ENCODE results near the gene F2RL3.

F2RL3 gene

GRCh38 chr19:16896146-16897028, 7.6 kb downstream of the F2RL3 start:
- DNase-seq: no peak

- no peak for DNase-seq
These were observed 8.4 kb downstream of the F2RL3 start for GRCh38 chr19:16897029-16897855.

- no peak for DNase-seq
These were observed 9.0 kb downstream of the F2RL3 start for GRCh38 chr19:16897856-16898161.

GRCh38 chr19:16898361-16899015, 9.7 kb downstream of the F2RL3 start:
- DNase-seq: no peak

GRCh38 chr19:16899566-16900075, 10.8 kb downstream of the F2RL3 start:
- no peak for DNase-seq

GRCh38 chr19:16901491-16902175, 12.8 kb downstream of the F2RL3 start:
- DNase-seq: no peak

GRCh38 chr19:16902545-16902944, 13.7 kb downstream of the F2RL3 start:
- no peak for DNase-seq

GRCh38 chr19:16903347-16903746, 14.5 kb downstream of the F2RL3 start:
- DNase-seq: no peak

- no peak for DNase-seq
These were observed 15.8 kb downstream of the F2RL3 start for GRCh38 chr19:16904599-16904998.

GRCh38 chr19:16908759-16909158, 20.0 kb downstream of the F2RL3 start:
- DNase-seq: no peak

- DNase-seq: no peak
These were observed 22.2 kb downstream of the F2RL3 start for GRCh38 chr19:16911046-16911445.

- DNase-seq: no peak
These were observed 24.0 kb downstream of the F2RL3 start for GRCh38 chr19:16912780-16913179.

- DNase-seq: no peak
These were observed 25.6 kb downstream of the F2RL3 start for GRCh38 chr19:16914421-16914820.

GRCh38 chr19:16915135-16915534, 26.3 kb downstream of the F2RL3 start:
- no peak for DNase-seq

- DNase-seq: no peak
These were observed 26.9 kb downstream of the F2RL3 start for GRCh38 chr19:16915734-16916133.

GRCh38 chr19:16917401-16917800, 28.6 kb downstream of the F2RL3 start:
- DNase-seq: no peak

GRCh38 chr19:16919496-16919895, 30.7 kb downstream of the F2RL3 start:
- no peak for DNase-seq

- DNase-seq: no peak
These were observed 32.2 kb downstream of the F2RL3 start for GRCh38 chr19:16920816-16921529.

GRCh38 chr19:16921766-16922591, 33.2 kb downstream of the F2RL3 start:
- no peak for DNase-seq

GRCh38 chr19:16922592-16922934, 33.8 kb downstream of the F2RL3 start:
- DNase-seq: no peak

- no peak for DNase-seq
These were observed 34.1 kb downstream of the F2RL3 start for GRCh38 chr19:16922949-16923348.

All from NCI-H187 (cell line).